IMR-90 (cell line): ENCODE data around the gene MAN1C1. TPM values are rescaled to one million over a fixed set of nuclear protein-coding genes. Genes with fewer than 3 reads are reported as not detected.

Experiments used
- ATAC-seq: fragments of 200-7000 bp; cut with Tn5 transposase; 2 replicates; pipeline ENCODE4 v1.9.1; 2020; ENCODE audit warnings: low read depth, mild to moderate bottlenecking, moderate library complexity
- BruUV-seq: library from RNA; stranded (reverse); fragments of 400-500 nt; replicated peaks from 2 replicates; lab custom pipeline; 2021; lab: Mats Ljungman, UMichigan
- CTCF ChIA-PET: fragments of 300-600 bp; formaldehyde crosslinking; extraction: SDS; loops from one replicate; lab custom pipeline; 2021; ENCODE audit warnings: antibody characterized with exemption; lab: Yijun Ruan, JAX
- POLR2A ChIA-PET: fragments of 300-600 bp; sonication (Branson Sonifier 250); formaldehyde crosslinking; loops from one replicate; lab custom pipeline; 2022; ENCODE audit warnings: antibody characterized with exemption; ENCODE audit not compliant: unreplicated experiment; lab: Charles Lee
- DNase-seq: peaks from one replicate; pipeline ENCODE4 v3.0.0; 2013
- H2AFZ ChIP-seq: replicated peaks from 2 replicates; pipeline ENCODE3; 2013; ENCODE audit warnings: low read length, mild to moderate bottlenecking; ENCODE audit not compliant: poor library complexity
- H2AK5ac ChIP-seq: 2 replicates; pipeline ENCODE4 v1.6.1; 2013; ENCODE audit warnings: low read depth, low read length, inconsistent platforms
- H2AK9ac ChIP-seq: replicated peaks from 2 replicates; pipeline ENCODE3; 2013; ENCODE audit warnings: mild to moderate bottlenecking, low read depth, low read length, moderate library complexity; ENCODE audit not compliant: poor library complexity
- H2BK120ac ChIP-seq: 2 replicates; pipeline ENCODE4 v1.6.1; 2013; ENCODE audit warnings: low read depth, low read length, inconsistent platforms
- H2BK15ac ChIP-seq: 3 replicates; pipeline ENCODE4 v1.6.1; 2013; ENCODE audit warnings: low read depth, low read length, inconsistent platforms
- H2BK20ac ChIP-seq: 2 replicates; pipeline ENCODE4 v1.6.1; 2013; ENCODE audit warnings: low read depth, mild to moderate bottlenecking, inconsistent platforms, low read length, moderate library complexity
- H2BK5ac ChIP-seq: 2 replicates; pipeline ENCODE4 v1.6.1; 2013; ENCODE audit warnings: mild to moderate bottlenecking, low read depth, low read length, inconsistent platforms; ENCODE audit not compliant: poor library complexity, severe bottlenecking
- H3K14ac ChIP-seq: replicated peaks from 2 replicates; pipeline ENCODE4 v1.6.1; 2013; ENCODE audit warnings: low read depth, low read length, inconsistent platforms
- H3K18ac ChIP-seq: 2 replicates; pipeline ENCODE4 v1.6.1; 2013; ENCODE audit warnings: low read depth, low read length, control low read depth
- H3K23ac ChIP-seq: 2 replicates; pipeline ENCODE4 v1.6.1; 2013; ENCODE audit warnings: low read depth, low read length, inconsistent platforms
- H3K27ac ChIP-seq: 2 replicates; pipeline ENCODE4 v1.5.1; 2013; ENCODE audit warnings: mild to moderate bottlenecking, control low read depth, low read length; ENCODE audit not compliant: insufficient read depth
- H3K27me3 ChIP-seq: 2 replicates; pipeline ENCODE4 v1.6.1; 2013; ENCODE audit warnings: low read length; ENCODE audit not compliant: control insufficient read depth, insufficient read depth
- H3K36me3 ChIP-seq: 2 replicates; pipeline ENCODE4 v1.6.1; 2013; ENCODE audit warnings: low read length, mixed read lengths; ENCODE audit not compliant: control insufficient read depth, insufficient read depth
- H3K4ac ChIP-seq: 2 replicates; pipeline ENCODE4 v1.6.1; 2013; ENCODE audit warnings: low read depth, low read length, inconsistent platforms
- H3K4me1 ChIP-seq: 2 replicates; pipeline ENCODE4 v1.6.1; 2013; ENCODE audit warnings: low read length, mixed read lengths; ENCODE audit not compliant: control insufficient read depth, insufficient read depth
- H3K4me2 ChIP-seq: 2 replicates; pipeline ENCODE4 v1.6.1; 2013; ENCODE audit warnings: low read depth, mild to moderate bottlenecking, control low read depth, low read length, moderate library complexity
- H3K4me3 ChIP-seq: 2 replicates; pipeline ENCODE4 v1.5.1; 2013; ENCODE audit warnings: low read depth, mild to moderate bottlenecking, control low read depth, low read length, moderate library complexity; ENCODE audit not compliant: insufficient read depth
- H3K56ac ChIP-seq: 2 replicates; pipeline ENCODE4 v1.6.1; 2013; ENCODE audit warnings: low read length, inconsistent platforms; ENCODE audit not compliant: insufficient read depth; ENCODE audit errors: extremely low read depth
- H3K79me1 ChIP-seq, 2 experiments: 2 replicates each; pipeline ENCODE4 v1.6.1; 2013; ENCODE audit warnings: low read length in 2 of 2, inconsistent platforms in 1 of 2, low read depth in 1 of 2
- H3K9ac ChIP-seq: 2 replicates; pipeline ENCODE4 v1.6.1; 2013; ENCODE audit warnings: low read depth, low read length, control low read depth
- H3K9me1 ChIP-seq: 2 replicates; pipeline ENCODE4 v1.6.1; 2013; ENCODE audit warnings: low read length, inconsistent platforms; ENCODE audit not compliant: insufficient read depth
- H3K9me3 ChIP-seq: 2 replicates; pipeline ENCODE4 v1.6.1; 2013; ENCODE audit warnings: low read length; ENCODE audit not compliant: control insufficient read depth, insufficient read depth
- H4K20me1 ChIP-seq: 2 replicates; pipeline ENCODE4 v1.6.1; 2013; ENCODE audit warnings: low read length, inconsistent platforms; ENCODE audit not compliant: insufficient read depth
- H4K5ac ChIP-seq: 2 replicates; pipeline ENCODE4 v1.6.1; 2013; ENCODE audit warnings: mild to moderate bottlenecking, low read depth, low read length, control low read depth
- H4K8ac ChIP-seq, 2 experiments: 2 replicates each; pipeline ENCODE4 v1.6.1; 2013; ENCODE audit warnings: low read depth in 2 of 2, low read length in 2 of 2, control low read depth in 1 of 2, inconsistent platforms in 1 of 2
- H4K91ac ChIP-seq: 2 replicates; pipeline ENCODE4 v1.6.1; 2013; ENCODE audit warnings: low read depth, low read length, inconsistent platforms; ENCODE audit not compliant: insufficient read depth
- BHLHE40 ChIP-seq: fragments of 150-350 bp; IDR thresholded peaks from 2 replicates; pipeline ENCODE4 v1.6.1; 2016; ENCODE audit warnings: mild to moderate bottlenecking, low read depth, low read length
- CTCF ChIP-seq: conservative IDR thresholded peaks from 2 replicates; pipeline ENCODE4 v1.5.1; 2012; ENCODE audit warnings: mild to moderate bottlenecking, low read depth, low read length, improper control_type of control experiment
- FOS ChIP-seq: fragments of 150-350 bp; IDR thresholded peaks from 2 replicates; pipeline ENCODE4 v1.6.1; 2016; ENCODE audit warnings: low read depth, low read length
- MAZ ChIP-seq: IDR thresholded peaks from 2 replicates; pipeline ENCODE4 v1.6.1; 2012; ENCODE audit warnings: low read depth, mild to moderate bottlenecking, low read length, improper control_type of control experiment, moderate library complexity, borderline replicate concordance
- POLR2A ChIP-seq: IDR thresholded peaks from 2 replicates; pipeline ENCODE4 v1.6.1; 2012; ENCODE audit warnings: mild to moderate bottlenecking, low read depth, low read length
- WGBS, 2 experiments: methylation state at CpG; one replicate each; pipeline versions ENCODE4 v1.1.5 to v1.1.7; 2013; ENCODE audit warnings: missing lambda C conversion rate in 2 of 2; ENCODE audit not compliant: insufficient read length in 1 of 2; ENCODE audit errors: extremely low coverage in 2 of 2; 5-methylcytosine and 5-hydroxymethylcytosine counted together
- dilution Hi-C: fragments of 300-500 bp; cut with HindIII; formaldehyde crosslinking; loops from one replicate; pipeline ENCODE4 v1.14.3; 2018; ENCODE audit warnings: low sequenced_read_pairs; ENCODE audit not compliant: unreplicated experiment
- in situ Hi-C: fragments of 300-500 bp; cut with MboI; formaldehyde crosslinking; loops from 3 replicates; pipeline ENCODE4 v1.14.3; 2019; ENCODE audit warnings: low sequenced_read_pairs, inconsistent platforms, mixed read lengths
- intact Hi-C: fragments of 100-400 bp; cut with micrococcal nuclease; formaldehyde crosslinking; loops from 2 replicates; pipeline ENCODE4 v1.10.0; 2022
- polyA plus RNA-seq, 3 experiments: library from polyadenylated mRNA; depleted of rRNA; stranded (reverse); fragments of >200 nt; gene quantifications; 2 replicates each; pipeline ENCODE4 v1.2.3, GENCODE V29; 2012; ENCODE audit warnings: low replicate concordance in 1 of 3
- total RNA-seq: library from RNA; depleted of rRNA; stranded (reverse); fragments of >200 nt; gene quantifications from 2 replicates; pipeline ENCODE4 v1.2.3, GENCODE V29; 2012

The MAN1C1 gene
- total and polyA plus RNA-seq, 2 of the 4 experiments (the other 2 are of a cell fraction), result 3.2 to 11.3 TPM

GRCh38 chr1:25819491-25820246 is 203.1 kb downstream of the MAN1C1 start, which contains the start of gene MTFR1L:
Gene MTFR1L (plus strand): TSS chr1:25819954. CDS start chr1:25823105, 3,151 bp downstream.
- ChIA-PET POLR2A (interaction anchor here (0.6 kb wide), 2 partner anchors 45 to 262 kb away, joined by 3 to 4 read pairs; no protein-coding TSS in a partner anchor), CTCF (interaction anchor here (0.7 to 1.4 kb wide), 2 partner anchors 76 kb away, joined by 3 read pairs; no protein-coding TSS in a partner anchor)

More at GRCh38 chr1:25819491-25820246, 203.1 kb downstream of the MAN1C1 start, which contains the start of gene MTFR1L:
- H3K27ac ChIP-seq, result peak within 1 kb of the TSS; percentile 96
- H3K36me3 ChIP-seq, result peaks cover 19% of the 10 kb centered on the region
- H4K91ac ChIP-seq, result peak within 1 kb of the TSS; percentile 92
- H3K9me3 ChIP-seq, result no peaks in the 10 kb centered on the region
- H2AK9ac ChIP-seq, result peak within 1 kb of the TSS; percentile 90
- H4K5ac ChIP-seq, result peak within 1 kb of the TSS; percentile 80
- dilution Hi-C loops, result no loop called here
- DNase-seq (peak; percentile 55), ATAC-seq (peak; percentile 89)
- in situ Hi-C loops, result loop anchor here (10.0 to 25.0 kb wide), 3 partner anchors 175 to 582 kb away; partner anchors contain the start of genes PAFAH2, RHCE, RSRP1 and SYF2
- H3K23ac ChIP-seq, result peak within 1 kb of the TSS; percentile 69
- peak within 1 kb of the TSS; percentile 69 for H2BK120ac ChIP-seq
- peaks cover 22% of the 10 kb centered on the region; the same call in 1 of the 2 replicates for H4K20me1 ChIP-seq
- H3K9me1 ChIP-seq, result peaks cover 18% of the 10 kb centered on the region
- intact Hi-C loops, result loop anchor here (1.0 to 10.0 kb wide), 3 partner anchors 78 to 575 kb away; partner anchors contain the start of genes PAFAH2 and RSRP1
- H3K4me1 ChIP-seq, result peaks cover 16% of the 10 kb centered on the region
- 0 out of 2 replicates have a peak within 1 kb of the TSS, but pooled peaks have one; percentile 11 for H2BK20ac ChIP-seq
- peak within 1 kb of the TSS; percentile 87 for H2BK5ac ChIP-seq
- H3K9ac ChIP-seq, result peak within 1 kb of the TSS; percentile 92
- TF ChIP-seq FOS, result no peak
- TF ChIP-seq MAZ, result peak; percentile 65; the same call in 1 of the 2 replicates
- no peak for TF ChIP-seq BHLHE40
- TF ChIP-seq CTCF, result no peak
- TF ChIP-seq POLR2A, result peak; percentile 66; the same call in 1 of the 2 replicates
- peak within 1 kb of the TSS; percentile 75 for H3K56ac ChIP-seq
- BruUV-seq, result no TSS peak
- 4% methylated on average over 20 of the region's 64 CpGs; no CpG with 5 or more reads in 1 of the 2 experiments for WGBS, 2 experiments
- peak within 1 kb of the TSS; percentile 78 for H3K18ac ChIP-seq
- peak within 1 kb of the TSS; percentile 89 for H3K4ac ChIP-seq
- H2AK5ac ChIP-seq, result peak within 1 kb of the TSS; percentile 85
- H3K27me3 ChIP-seq, result no peaks in the 10 kb centered on the region
- H3K79me1 ChIP-seq, result peaks cover 20 to 67% of the 10 kb centered on the region in 2 experiments
- H2AFZ ChIP-seq, result peak within 1 kb of the TSS; percentile 96
- H3K14ac ChIP-seq, result peak within 1 kb of the TSS; percentile 75
- H3K4me2 ChIP-seq, result peak within 1 kb of the TSS; percentile 89
- H2BK15ac ChIP-seq, result no peak within 1 kb of the TSS; the same call in 2 of the 3 replicates
- peak within 1 kb of the TSS; percentile 90 for H3K4me3 ChIP-seq
- H4K8ac ChIP-seq, result peak within 1 kb of the TSS; percentile 77 to 99
